Right cardiac atrium (tissue), 5 donors: ENCODE measurements around the gene LIN37. TPM values are rescaled to one million over a fixed set of nuclear protein-coding genes. Genes with fewer than 3 reads are reported as not detected.

Source experiments
- ATAC-seq, 2 donors: fragments of 200-7000 bp; cut with Tn5 transposase; one replicate each; pipeline versions ENCODE4 v1.8.0 to v1.9.1; 2020; ENCODE audit warnings: moderate library complexity in 2 of 2, mild to moderate bottlenecking in 1 of 2
- DNase-seq, 3 donors: peaks; one replicate each; pipeline ENCODE4 v3.0.0-alpha.2; 2020
- H3K27ac ChIP-seq: one replicate; pipeline ENCODE4 v1.5.1; 2013; ENCODE audit warnings: mild to moderate bottlenecking, low read length, control low read depth, moderate library complexity
- H3K27me3 ChIP-seq: one replicate; pipeline ENCODE4 v1.6.1; 2013; ENCODE audit not compliant: control insufficient read depth, insufficient read depth
- H3K4me1 ChIP-seq: one replicate; pipeline ENCODE4 v1.6.1; 2013; ENCODE audit warnings: low read length; ENCODE audit not compliant: control insufficient read depth, insufficient read depth
- H3K4me3 ChIP-seq: one replicate; pipeline ENCODE4 v1.5.1; 2013; ENCODE audit warnings: low read length, control low read depth
- H3K9me3 ChIP-seq: one replicate; pipeline ENCODE4 v1.6.1; 2013; ENCODE audit warnings: low read length; ENCODE audit not compliant: control insufficient read depth
- WGBS: extraction: QIAGEN DNeasy Blood & Tissue Kit; methylation state at CpG from one replicate; pipeline ENCODE4 v1.1.7; 2013; 5-methylcytosine and 5-hydroxymethylcytosine counted together
- intact Hi-C, 4 donors: fragments of 100-400 bp; cut with DNase I; formaldehyde crosslinking; loops; one replicate each; pipeline versions ENCODE4 v1.11.0 to v1.14.0; 2022 to 2023
- polyA plus RNA-seq: library from polyadenylated mRNA; stranded (reverse); fragments of 200-250 nt; gene quantifications from one replicate; pipeline ENCODE4 v1.2.3, GENCODE V29; 2013
- total RNA-seq, 4 donors: library from RNA; stranded (reverse); fragmentation: NEBNext Ultra II Directional; extraction: Animal tissue kit (Norgen Biotek cat#: 25700); gene quantifications; one replicate each; pipeline ENCODE4 v1.2.1, GENCODE V29; 2021
- donor health status: healthy with polysubstance abuse.
- donor health status: DM: no; HTN: yes; CAD: no.
- donor health status: DM: no; HTN: no; CAD: no.
- donor health status: DM: no; HTN: yes; CAD: no; lungs with severe emphysema.
- donor health status: DM: yes; HTN: yes; CAD: no.

Gene LIN37
- total and polyA plus RNA-seq, 5 donors: 8.2 to 17.9 (median 10.8) TPM

DNA sequence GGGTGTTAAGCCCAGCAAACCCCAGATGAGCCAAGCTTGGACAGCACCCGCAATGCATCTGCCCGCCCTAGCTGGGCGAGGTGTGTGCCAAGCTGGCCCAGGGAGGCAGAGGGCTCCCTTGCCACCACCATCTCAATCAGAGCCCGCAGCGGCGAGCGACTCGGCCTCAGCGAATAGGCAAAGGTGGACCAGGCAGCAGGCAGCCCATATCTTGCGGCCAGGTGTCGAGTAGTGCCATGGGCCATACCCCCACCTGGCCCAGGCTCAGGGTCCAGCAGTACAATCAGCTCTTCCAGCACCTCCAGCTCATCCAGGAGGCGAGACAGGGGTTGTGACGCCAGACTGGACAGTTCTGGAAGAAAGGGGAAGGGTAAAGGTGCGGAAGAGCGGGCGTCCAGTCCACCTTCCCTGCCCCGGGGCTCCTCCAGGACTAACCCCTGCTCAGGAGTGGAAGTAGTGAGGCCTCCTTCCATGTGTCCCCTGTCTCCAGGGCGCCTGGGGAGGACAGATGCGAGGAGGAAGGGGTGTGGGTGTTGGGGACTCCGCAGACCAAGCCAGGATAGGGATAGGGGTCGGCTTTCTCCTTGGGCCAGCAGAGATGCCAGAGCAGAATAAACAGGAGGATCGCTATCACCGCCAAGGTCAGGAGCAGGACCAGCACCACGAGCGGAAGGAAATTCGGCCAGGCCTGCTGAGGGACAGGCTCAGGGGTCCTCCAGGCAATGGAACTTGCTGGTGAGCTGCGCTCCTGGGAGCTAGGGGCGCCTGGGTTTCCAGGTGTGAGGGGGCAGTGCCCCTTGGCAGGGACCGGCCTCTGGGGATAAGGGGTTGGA, 8.9 kb upstream of the LIN37 start:
- intact Hi-C loops: no loop called here
- DNase-seq: peak in 2 of 3 donors; percentile 32 to 76
- peaks cover 4% of the 10 kb centered on the region for H3K4me1 ChIP-seq
- no peak overlapping the region for H3K27ac ChIP-seq
- H3K9me3 ChIP-seq: no peaks in the 10 kb centered on the region
- no peak overlapping the region for H3K4me3 ChIP-seq
- no peak for ATAC-seq
- WGBS: 71% methylated on average over 29 of the region's 29 CpGs
- H3K27me3 ChIP-seq: no peaks in the 10 kb centered on the region

DNA sequence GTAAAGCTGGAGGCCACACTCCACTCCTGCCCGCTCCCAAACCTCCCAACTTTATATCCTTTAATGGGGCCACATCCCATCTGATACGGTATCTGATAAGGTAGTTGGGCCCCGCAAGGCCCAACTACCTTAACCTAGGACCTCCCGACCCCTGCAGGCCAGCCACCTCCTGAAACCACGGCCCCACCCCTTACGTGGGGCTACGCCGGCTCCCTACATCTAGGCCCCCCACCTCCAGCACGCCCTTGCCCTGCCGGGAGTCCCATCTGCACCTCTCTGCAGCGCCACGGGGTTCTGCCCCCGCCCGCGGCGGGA, 8.3 kb upstream of the LIN37 start:
- Histone ChIP-seq H3K9me3 (no peaks in the 10 kb centered on the region), H3K27ac (peak overlapping the region; percentile 68), H3K4me3 (peak overlapping the region; percentile 55), H3K27me3 (no peaks in the 10 kb centered on the region), H3K4me1 (peaks cover 4% of the 10 kb centered on the region)
- intact Hi-C loops: no loop called here
- ATAC-seq: no peak
- WGBS: 1% methylated on average over 16 of the region's 16 CpGs
- DNase-seq: no peak

DNA sequence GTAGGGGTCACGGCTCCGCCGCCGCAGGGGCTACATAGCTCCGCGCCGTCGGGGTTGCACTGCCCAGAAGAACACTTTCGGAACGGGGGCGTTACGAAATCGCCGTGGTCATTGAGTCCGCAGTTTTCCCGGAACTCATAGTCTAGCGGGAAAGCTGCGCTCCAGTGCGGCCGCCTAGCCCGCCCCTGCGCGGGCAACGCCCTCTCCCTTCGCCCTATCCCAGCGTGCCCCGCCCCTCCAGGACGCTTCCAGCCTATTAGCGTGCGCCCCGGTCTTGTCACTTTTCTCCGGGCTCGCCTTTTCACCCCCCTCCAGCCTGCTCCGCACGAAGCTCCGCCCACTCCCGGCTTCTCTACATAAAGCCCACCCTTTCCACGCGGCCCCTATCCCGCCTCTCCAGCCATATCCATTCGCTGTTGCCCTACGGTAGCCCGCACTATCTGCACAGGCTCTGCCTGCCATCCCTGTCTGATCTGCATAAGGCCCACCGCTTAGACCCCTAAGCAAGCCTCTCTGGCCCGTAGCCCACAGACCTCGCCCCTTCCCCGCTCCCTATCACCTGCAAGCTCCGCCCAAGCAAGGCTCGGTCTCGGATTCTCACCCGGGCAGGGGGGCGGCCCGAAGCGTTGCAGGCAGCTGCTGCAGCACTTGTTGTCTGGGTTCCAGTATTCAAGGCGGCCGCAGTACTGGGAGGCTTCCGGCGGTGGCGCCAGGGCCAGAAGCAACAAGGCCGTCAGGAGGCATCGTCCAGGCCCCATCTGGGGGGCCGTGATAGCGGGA, 7.8 kb upstream of the LIN37 start:
- no peaks in the 10 kb centered on the region for H3K27me3 ChIP-seq
- no peaks in the 10 kb centered on the region for H3K9me3 ChIP-seq
- peaks cover 4% of the 10 kb centered on the region for H3K4me1 ChIP-seq
- H3K4me3 ChIP-seq: peak overlapping the region; percentile 69
- H3K27ac ChIP-seq: peak overlapping the region; percentile 79
- DNase-seq (peak; percentile 99 to 100 (median 99)), ATAC-seq (peak; percentile 88 to 91)
- intact Hi-C loops: no loop called here
- WGBS: under 1% methylated on average over 63 of the region's 63 CpGs

DNA sequence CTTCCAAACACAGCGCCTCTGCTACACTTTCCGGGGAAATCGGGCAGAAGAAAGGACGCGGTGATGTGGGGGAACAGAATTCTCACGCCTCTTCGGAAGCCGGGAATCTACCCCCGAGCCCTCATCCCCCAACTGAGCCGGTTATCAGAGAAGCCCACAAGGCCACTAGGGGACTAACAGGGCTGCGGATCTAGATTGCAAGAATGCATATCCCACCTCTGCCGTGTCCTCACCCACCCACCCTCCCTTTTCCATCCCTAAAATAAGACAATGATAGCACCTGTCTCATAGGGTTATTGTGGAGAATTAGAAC, 7.2 kb upstream of the LIN37 start:
- intact Hi-C loops: no loop called here
- H3K27ac ChIP-seq: peak overlapping the region; percentile 79
- no peak for DNase-seq
- H3K4me1 ChIP-seq: peaks cover 4% of the 10 kb centered on the region
- WGBS: 3% methylated on average over 12 of the region's 12 CpGs
- peak overlapping the region; percentile 69 for H3K4me3 ChIP-seq
- no peaks in the 10 kb centered on the region for H3K27me3 ChIP-seq
- ATAC-seq: no peak
- H3K9me3 ChIP-seq: no peaks in the 10 kb centered on the region

DNA sequence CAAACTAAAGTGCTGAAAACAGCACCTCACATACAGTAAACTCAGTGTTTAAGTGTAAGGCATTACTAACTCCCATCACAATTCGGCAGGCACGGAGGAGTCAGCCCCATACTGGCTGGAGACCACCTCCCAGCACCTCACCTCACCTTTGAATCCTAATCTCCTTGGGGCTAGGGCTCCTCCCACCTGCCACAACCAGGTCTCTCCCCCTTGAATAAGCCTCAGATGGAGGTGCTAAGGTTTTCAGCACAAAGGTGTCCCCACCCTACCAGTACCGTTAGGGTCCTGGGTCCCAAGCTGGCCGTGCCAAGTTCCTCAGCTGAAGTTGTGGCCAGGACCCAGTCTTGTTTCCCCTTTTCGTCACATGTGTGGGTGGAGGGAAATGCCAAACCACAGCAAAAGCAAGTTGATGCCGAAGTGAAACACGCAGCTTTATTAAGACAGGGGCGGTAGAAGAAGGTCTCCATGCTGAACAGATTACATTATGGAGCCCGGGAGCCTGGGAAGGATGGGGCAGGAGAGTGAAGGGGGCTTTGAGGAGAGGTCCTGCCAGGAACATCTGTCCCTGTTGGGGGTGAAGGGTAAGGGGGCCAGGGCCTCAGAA, 6.2 kb upstream of the LIN37 start, which contains the start of gene IGFLR1:
Gene IGFLR1, minus strand, starts transcription at position 332 of the 604 bp plus-strand sequence. CDS start 1,272 bp downstream, outside the sequence.
- intact Hi-C loops: no loop called here
- DNase-seq (peak in 1 of 3 donors; percentile 62), ATAC-seq (no peak)
- Histone ChIP-seq H3K27me3 (no peaks in the 10 kb centered on the region), H3K4me3 (no peak within 1 kb of the TSS), H3K4me1 (peaks cover 4% of the 10 kb centered on the region), H3K27ac (no peak within 1 kb of the TSS), H3K9me3 (no peaks in the 10 kb centered on the region)
- 79% methylated on average over 9 of the region's 9 CpGs for WGBS

DNA sequence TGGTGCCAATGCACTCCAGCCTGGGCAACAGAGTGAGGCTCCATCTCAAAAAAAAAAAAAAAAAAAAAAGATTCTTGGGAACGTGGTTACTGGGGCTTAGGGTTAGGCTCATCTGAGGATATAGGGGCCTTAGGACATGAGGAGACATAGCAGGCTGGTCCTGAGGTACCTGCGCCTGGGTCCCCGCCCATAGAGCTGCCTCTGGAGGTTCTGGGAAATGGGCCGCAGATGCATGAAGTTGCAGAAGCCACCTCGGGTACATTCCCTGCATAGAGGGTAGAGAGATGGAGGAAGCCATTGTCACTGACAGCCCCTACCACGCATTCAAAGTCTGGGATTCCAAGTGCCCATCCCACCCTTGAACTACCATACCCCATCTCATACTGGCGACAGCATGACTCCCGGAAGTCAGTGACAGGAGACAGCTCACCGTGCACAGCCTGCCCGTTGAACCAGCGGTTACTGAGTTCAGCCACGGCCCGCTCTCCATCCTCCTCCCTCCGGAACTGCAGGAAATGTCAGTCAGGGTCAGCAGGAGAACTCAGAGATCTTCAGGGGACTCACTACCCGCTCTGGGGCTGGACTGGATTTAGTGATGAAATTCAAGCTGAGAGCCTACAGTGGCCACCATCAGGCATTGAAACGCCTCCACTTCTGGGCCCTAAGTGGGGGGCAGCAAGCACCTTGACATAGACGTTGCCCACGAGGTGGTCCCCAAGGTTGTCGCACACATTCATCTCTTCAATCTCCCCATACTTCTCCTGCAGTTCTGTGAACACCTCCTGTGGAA, 4.5 kb upstream of the LIN37 start:
- H3K27ac ChIP-seq: no peak overlapping the region
- ATAC-seq: no peak
- peaks cover 4% of the 10 kb centered on the region for H3K4me1 ChIP-seq
- intact Hi-C loops: no loop called here
- no peaks in the 10 kb centered on the region for H3K27me3 ChIP-seq
- peak in 1 of 3 donors; percentile 57 for DNase-seq
- no peak overlapping the region for H3K4me3 ChIP-seq
- 86% methylated on average over 19 of the region's 19 CpGs for WGBS
- no peaks in the 10 kb centered on the region for H3K9me3 ChIP-seq

DNA sequence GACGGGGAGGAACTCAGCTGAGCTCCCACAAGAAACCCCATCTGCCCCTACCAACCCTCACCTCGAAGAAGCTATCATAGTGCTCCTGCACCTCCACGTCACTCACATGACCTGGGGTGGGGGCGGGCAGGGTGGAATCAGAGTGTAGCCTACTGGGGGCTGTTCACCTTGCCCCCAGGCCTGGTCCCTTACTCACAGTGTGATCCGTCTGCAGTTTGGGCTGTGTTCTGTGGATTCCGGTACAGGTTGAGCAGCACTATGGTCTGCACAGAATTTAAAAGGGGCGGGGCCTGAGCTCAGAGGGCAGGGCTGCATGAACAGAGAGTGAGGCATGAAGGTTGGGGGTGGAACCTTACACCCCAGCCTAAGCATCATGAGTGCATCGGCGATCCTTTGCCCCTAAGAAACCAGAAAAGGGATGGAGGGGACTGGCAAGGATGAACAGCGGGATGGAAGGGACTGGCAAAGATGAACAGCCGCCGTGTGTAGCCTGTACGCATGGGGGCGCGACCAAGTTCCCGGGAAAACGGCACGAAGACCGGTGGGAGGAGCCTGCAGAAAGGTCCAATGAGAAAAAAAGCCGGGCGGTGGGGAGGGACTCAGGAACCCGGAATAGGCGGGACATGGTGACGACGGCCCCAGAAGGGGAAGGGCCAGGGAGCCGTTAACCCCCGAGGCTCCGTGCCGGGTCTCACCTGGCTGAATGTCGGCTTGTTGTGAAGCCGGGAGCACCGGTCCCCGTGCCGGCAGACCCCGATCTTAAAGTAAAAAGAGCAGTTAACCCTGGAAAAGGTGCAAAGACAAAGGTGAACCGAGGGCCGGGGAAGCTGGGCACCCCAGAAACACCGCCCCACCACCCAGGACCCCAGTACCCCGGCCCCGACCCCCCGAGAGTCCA, 3.7 kb upstream of the LIN37 start:
- DNase-seq (peak; percentile 95 to 97 (median 97)), ATAC-seq (peak; percentile 80 to 81)
- H3K4me1 ChIP-seq: peaks cover 4% of the 10 kb centered on the region
- 8% methylated on average over 41 of the region's 41 CpGs for WGBS
- no peaks in the 10 kb centered on the region for H3K27me3 ChIP-seq
- intact Hi-C loops: no loop called here
- H3K4me3 ChIP-seq: peak overlapping the region; percentile 95
- peak overlapping the region; percentile 97 for H3K27ac ChIP-seq
- no peaks in the 10 kb centered on the region for H3K9me3 ChIP-seq

DNA sequence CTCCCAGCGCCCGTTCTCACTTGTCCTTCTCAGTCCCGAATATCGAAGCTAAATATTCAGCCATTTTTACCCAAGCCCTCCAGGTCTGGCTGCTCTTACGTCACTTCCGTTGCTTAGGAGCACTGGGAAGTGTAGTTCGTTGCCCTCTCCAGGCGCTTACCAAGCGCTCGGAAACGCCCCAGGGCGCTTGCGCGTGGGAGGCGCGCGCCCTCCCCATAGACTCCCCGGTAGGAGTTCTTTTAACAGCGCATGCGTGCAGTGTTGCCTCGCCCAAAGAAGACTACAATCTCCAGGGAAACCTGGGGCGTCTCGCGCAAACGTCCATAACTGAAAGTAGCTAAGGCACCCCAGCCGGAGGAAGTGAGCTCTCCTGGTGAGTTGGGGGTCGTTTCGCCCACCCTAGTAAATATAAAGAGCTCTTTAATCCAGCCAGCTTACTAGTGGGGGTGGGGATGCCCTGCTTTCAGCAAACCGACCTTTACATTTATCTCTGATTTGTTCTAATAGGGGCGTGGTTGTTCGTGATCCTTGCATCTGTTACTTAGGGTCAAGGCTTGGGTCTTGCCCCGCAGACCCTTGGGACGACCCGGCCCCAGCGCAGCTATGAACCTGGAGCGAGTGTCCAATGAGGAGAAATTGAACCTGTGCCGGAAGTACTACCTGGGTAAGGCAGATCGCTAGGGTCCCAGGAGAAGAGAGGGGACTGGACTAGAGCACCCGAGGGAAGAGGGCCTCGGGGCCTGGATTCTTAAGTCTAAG, 2.9 kb upstream of the LIN37 start, which contains the start of the genes PSENEN and U2AF1L4:
Gene PSENEN, plus strand, starts transcription at position 324 of the 759 bp plus-strand sequence. Its CDS starts 280 bp downstream, at position 604.
Gene U2AF1L4, minus strand, starts transcription at position 91 of the 759 bp plus-strand sequence. Its CDS starts 27 bp downstream, at position 64.
- H3K4me3 ChIP-seq: peak within 1 kb of the TSS; percentile 95
- DNase-seq: peak; percentile 98 to 99 (median 99)
- intact Hi-C loops: no loop called here
- no peaks in the 10 kb centered on the region for H3K9me3 ChIP-seq
- H3K27me3 ChIP-seq: no peaks in the 10 kb centered on the region
- under 1% methylated on average over 40 of the region's 40 CpGs for WGBS
- peaks cover 4% of the 10 kb centered on the region for H3K4me1 ChIP-seq
- ATAC-seq: peak; percentile 86 to 88
- peak within 1 kb of the TSS; percentile 97 for H3K27ac ChIP-seq

DNA sequence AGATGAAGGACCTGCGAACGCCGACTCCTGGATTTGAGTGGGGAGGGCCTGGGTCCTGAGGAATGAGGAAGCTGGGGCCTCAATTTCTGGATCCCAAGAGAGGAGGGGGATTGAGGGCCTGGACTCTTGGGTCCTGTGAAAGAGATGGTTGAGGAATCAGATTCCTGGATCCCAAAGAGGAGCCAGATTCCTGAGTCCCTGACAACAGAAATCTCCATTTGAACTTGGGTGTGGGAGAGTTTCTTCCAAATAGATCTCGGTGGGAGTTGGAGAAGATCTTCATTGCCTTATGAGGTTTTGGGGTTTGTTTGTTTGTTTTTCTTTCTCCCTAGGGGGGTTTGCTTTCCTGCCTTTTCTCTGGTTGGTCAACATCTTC, 2.3 kb upstream of the LIN37 start:
- ATAC-seq: no peak
- H3K27ac ChIP-seq: no peak overlapping the region
- H3K9me3 ChIP-seq: no peaks in the 10 kb centered on the region
- DNase-seq: no peak
- H3K27me3 ChIP-seq: no peaks in the 10 kb centered on the region
- peak overlapping the region; percentile 78 for H3K4me3 ChIP-seq
- WGBS: 2% methylated on average over 4 of the region's 4 CpGs
- intact Hi-C loops: no loop called here
- peaks cover 4% of the 10 kb centered on the region for H3K4me1 ChIP-seq
